Loucy (cell line): ENCODE data around the gene DPP4.

Source experiments
- H2AFZ ChIP-seq: fragments of 200-600 bp; sonication (generic); 2 replicates; pipeline ENCODE4 v1.6.0; 2016; ENCODE audit warnings: antibody characterized with exemption, mild to moderate bottlenecking, low read length, moderate library complexity
- H3F3A ChIP-seq: fragments of 200-600 bp; 2 replicates; pipeline ENCODE4 v1.6.0; 2016; ENCODE audit warnings: antibody characterized with exemption, low read depth, mild to moderate bottlenecking
- H3K27me3 ChIP-seq: fragments of 200-600 bp; sonication (generic); 2 replicates; pipeline ENCODE4 v1.6.1; 2014; ENCODE audit warnings: low read length, mild to moderate bottlenecking; ENCODE audit not compliant: insufficient read depth, poor library complexity, severe bottlenecking
- H3K36me3 ChIP-seq: fragments of 200-600 bp; sonication (generic); 2 replicates; pipeline ENCODE4 v1.6.1; 2016; ENCODE audit warnings: low read length; ENCODE audit not compliant: insufficient read depth
- H3K4me1 ChIP-seq: fragments of 200-600 bp; sonication (generic); 2 replicates; pipeline ENCODE4 v1.5.1; 2014; ENCODE audit warnings: low read length, mild to moderate bottlenecking; ENCODE audit not compliant: insufficient read depth, poor library complexity, severe bottlenecking
- H3K4me2 ChIP-seq: fragments of 200-600 bp; sonication (generic); 2 replicates; pipeline ENCODE4 v1.6.0; 2014; ENCODE audit warnings: antibody characterized with exemption, low read length, low read depth, mild to moderate bottlenecking; ENCODE audit not compliant: poor library complexity, severe bottlenecking
- H3K4me3 ChIP-seq: fragments of 200-600 bp; sonication (generic); 2 replicates; pipeline ENCODE4 v1.5.1; 2014; ENCODE audit warnings: low read length, mild to moderate bottlenecking, mixed read lengths; ENCODE audit not compliant: poor library complexity, severe bottlenecking
- H3K79me2 ChIP-seq: fragments of 200-600 bp; sonication (generic); 2 replicates; pipeline ENCODE4 v1.6.1; 2014; ENCODE audit warnings: low read length; ENCODE audit not compliant: insufficient read depth
- H3K9ac ChIP-seq: fragments of 200-600 bp; sonication (generic); 2 replicates; pipeline ENCODE4 v1.6.0; 2014; ENCODE audit warnings: mild to moderate bottlenecking, low read depth, low read length, moderate library complexity; ENCODE audit not compliant: poor library complexity, severe bottlenecking
- H3K9me2 ChIP-seq: fragments of 200-600 bp; sonication (generic); replicated peaks from 2 replicates; pipeline ENCODE4 v1.6.1; 2016; ENCODE audit warnings: low read depth, low read length, mixed read lengths
- H3K9me3 ChIP-seq: fragments of 200-600 bp; sonication (generic); 2 replicates; pipeline ENCODE4 v1.6.1; 2014; ENCODE audit warnings: mild to moderate bottlenecking, antibody characterized with exemption, low read length, low read depth; ENCODE audit not compliant: insufficient read depth
- H4K20me1 ChIP-seq: fragments of 200-600 bp; sonication (generic); 2 replicates; pipeline ENCODE4 v1.6.0; 2014; ENCODE audit warnings: antibody characterized with exemption, low read length, mild to moderate bottlenecking; ENCODE audit not compliant: insufficient read depth, poor library complexity, severe bottlenecking
- CTCF ChIP-seq: fragments of 200-600 bp; sonication (generic); conservative IDR thresholded peaks from 2 replicates; pipeline ENCODE4 v1.5.1; 2014; ENCODE audit warnings: mild to moderate bottlenecking, antibody characterized with exemption, low read length
- EZH2phosphoT487 ChIP-seq: fragments of 200-600 bp; IDR thresholded peaks from 2 replicates; pipeline ENCODE4 v1.6.1; 2018; ENCODE audit warnings: antibody characterized with exemption, mild to moderate bottlenecking, moderate library complexity, borderline replicate concordance

The DPP4 gene

GRCh38 chr2:162082681-162083080 lies 8.7 kb upstream of the DPP4 start:
- H3K9ac ChIP-seq: no peak overlapping the region
- no peak overlapping the region for H3K4me3 ChIP-seq
- no peak overlapping the region for H2AFZ ChIP-seq

GRCh38 chr2:162082036-162082435 lies 8.0 kb upstream of the DPP4 start:
- Histone ChIP-seq H3K4me3 (no peak overlapping the region), H3K9me3 (peaks cover 3% of the 10 kb centered on the region; the same call in 1 of the 2 replicates), H3K9ac (no peak overlapping the region), H3K27me3 (no peaks in the 10 kb centered on the region), H3K4me1 (no peaks in the 10 kb centered on the region), H2AFZ (no peak overlapping the region), H3F3A (no peaks in the 10 kb centered on the region), H3K36me3 (no peaks in the 10 kb centered on the region), H4K20me1 (no peaks in the 10 kb centered on the region), H3K4me2 (no peak overlapping the region), H3K9me2 (no peaks in the 10 kb centered on the region), H3K79me2 (no peaks in the 10 kb centered on the region)
- TF ChIP-seq CTCF: no peak
- TF ChIP-seq EZH2phosphoT487: no peak

More at GRCh38 chr2:162082681-162083080, 8.7 kb upstream of the DPP4 start:
- TF ChIP-seq CTCF: no peak
- Histone ChIP-seq H3F3A (no peaks in the 10 kb centered on the region), H3K79me2 (no peaks in the 10 kb centered on the region), H3K4me1 (no peaks in the 10 kb centered on the region), H3K9me2 (no peaks in the 10 kb centered on the region), H4K20me1 (no peaks in the 10 kb centered on the region), H3K36me3 (no peaks in the 10 kb centered on the region), H3K4me2 (no peak overlapping the region), H3K9me3 (peaks cover 3% of the 10 kb centered on the region; the same call in 1 of the 2 replicates), H3K27me3 (no peaks in the 10 kb centered on the region)

GRCh38 chr2:162079514-162079913 lies 5.5 kb upstream of the DPP4 start:
- Histone ChIP-seq H3K9me3 (peaks cover 3% of the 10 kb centered on the region; the same call in 1 of the 2 replicates), H3K79me2 (no peaks in the 10 kb centered on the region), H4K20me1 (no peaks in the 10 kb centered on the region), H3K9ac (no peak overlapping the region), H3K4me2 (no peak overlapping the region), H3K9me2 (no peaks in the 10 kb centered on the region), H3F3A (no peaks in the 10 kb centered on the region), H2AFZ (no peak overlapping the region), H3K27me3 (no peaks in the 10 kb centered on the region), H3K4me3 (no peak overlapping the region), H3K36me3 (no peaks in the 10 kb centered on the region), H3K4me1 (no peaks in the 10 kb centered on the region)
- TF ChIP-seq CTCF: no peak
